HCT116 (cell line): ENCODE results near the gene IBA57. TPM values are rescaled to one million over a fixed set of nuclear protein-coding genes. Genes with fewer than 3 reads are reported as not detected.

Experiments
- ATAC-seq: fragments of 200-7000 bp; cut with Tn5 transposase; 2 replicates; pipeline ENCODE4 v1.9.1; 2020; ENCODE audit warnings: mild to moderate bottlenecking, moderate library complexity
- BruUV-seq: library from RNA; stranded (reverse); fragments of 400-500 nt; replicated peaks from 2 replicates; lab custom pipeline; 2021; lab: Mats Ljungman, UMichigan
- CTCF ChIA-PET: fragments of 300-600 bp; sonication (Branson Sonifier 250); formaldehyde crosslinking; loops from one replicate; lab custom pipeline; 2021; ENCODE audit warnings: antibody characterized with exemption; lab: Charles Lee
- POLR2A ChIA-PET: fragments of 300-600, 350-600 bp; sonication (Branson Sonifier 250); formaldehyde crosslinking; loops from one replicate; lab custom pipeline; 2021; ENCODE audit warnings: antibody characterized with exemption; lab: Charles Lee
- RAD21 ChIA-PET, 2 experiments: fragments of 300-600 bp; sonication (Branson Sonifier 250); formaldehyde crosslinking; loops; one replicate each; lab custom pipeline; 2023; ENCODE audit warnings: low total read pairs in 2 of 2; ENCODE audit not compliant: uncharacterized antibody in 2 of 2, unreplicated experiment in 2 of 2, low non-redundant PET in 1 of 2; lab: Charles Lee
- DNase-seq: peaks from one replicate; pipeline ENCODE4 v3.0.0-alpha.2; 2010; ENCODE audit warnings: low read depth, low spot score
- H2AFZ ChIP-seq: fragments of 200-600 bp; shearing (Covaris generic), sonication (generic); 2 replicates; pipeline ENCODE4 v1.6.1; 2017; ENCODE audit warnings: low read depth, mixed run types, mixed read lengths, antibody characterized with exemption, low read length; ENCODE audit not compliant: poor library complexity, severe bottlenecking
- H3K27ac ChIP-seq: 2 replicates; pipeline ENCODE4 v1.5.1; 2012; ENCODE audit warnings: low read depth, low read length
- H3K27me3 ChIP-seq: fragments of 200-600 bp; sonication (generic); 2 replicates; pipeline ENCODE4 v1.6.1; 2016; ENCODE audit warnings: mixed run types, low read length, mixed read lengths; ENCODE audit not compliant: insufficient read depth
- H3K36me3 ChIP-seq, 2 experiments: fragments of 200-500 bp in 1 of 2; fragments of 200-600 bp in 1 of 2; sonication (Bioruptor generic) in 1 of 2; sonication (generic) in 1 of 2; 2 replicates each; pipeline versions ENCODE4 v1.5.1 to v1.6.1; 2014 to 2016; ENCODE audit warnings: low read length in 2 of 2, inconsistent platforms in 1 of 2, mixed read lengths in 1 of 2, mixed run types in 1 of 2; ENCODE audit not compliant: insufficient read depth in 2 of 2, control insufficient read depth in 1 of 2
- H3K4me1 ChIP-seq, 2 experiments: fragments of 200-600 bp in 1 of 2; sonication (generic) in 1 of 2; 2 replicates each; pipeline versions ENCODE4 v1.5.1 to v1.6.1; 2012 to 2017; ENCODE audit warnings: low read length in 2 of 2, inconsistent platforms in 1 of 2, mild to moderate bottlenecking in 1 of 2, mixed read lengths in 1 of 2, mixed run types in 1 of 2, moderate library complexity in 1 of 2; ENCODE audit not compliant: insufficient read depth in 2 of 2, control insufficient read depth in 1 of 2
- H3K4me2 ChIP-seq: fragments of 200-600 bp; sonication (generic); 2 replicates; pipeline ENCODE4 v1.6.1; 2017; ENCODE audit warnings: mixed run types, low read length, mixed read lengths
- H3K4me3 ChIP-seq, 2 experiments: fragments of 200-600 bp in 1 of 2; sonication (generic) in 1 of 2; replicated peaks in 1 of 2; 2 replicates each; pipeline ENCODE4 v1.5.1; 2011 to 2016; ENCODE audit warnings: low read length in 2 of 2, control low read depth in 1 of 2, low read depth in 1 of 2, mild to moderate bottlenecking in 1 of 2, mixed read lengths in 1 of 2, mixed run types in 1 of 2
- H3K79me2 ChIP-seq: fragments of 200-600 bp; sonication (generic); 2 replicates; pipeline ENCODE4 v1.6.1; 2017; ENCODE audit warnings: mild to moderate bottlenecking, mixed run types, low read length, moderate library complexity, mixed read lengths; ENCODE audit not compliant: insufficient read depth
- H3K9ac ChIP-seq: fragments of 200-600 bp; sonication (generic); 2 replicates; pipeline ENCODE4 v1.6.1; 2016; ENCODE audit warnings: low read length, mixed read lengths
- H3K9me2 ChIP-seq: fragments of 200-600 bp; sonication (generic), shearing (Covaris generic); 2 replicates; pipeline ENCODE4 v1.6.1; 2017; ENCODE audit warnings: mixed run types, mild to moderate bottlenecking, moderate library complexity; ENCODE audit not compliant: insufficient read depth
- H3K9me3 ChIP-seq, 2 experiments: fragments of 200-500 bp in 1 of 2; fragments of 200-600 bp in 1 of 2; sonication (Bioruptor generic) in 1 of 2; sonication (generic) in 1 of 2; 2 replicates each; pipeline ENCODE4 v1.6.1; 2014 to 2017; ENCODE audit warnings: low read length in 2 of 2, mixed read lengths in 2 of 2, inconsistent platforms in 1 of 2, low read depth in 1 of 2, mild to moderate bottlenecking in 1 of 2, mixed run types in 1 of 2, moderate library complexity in 1 of 2; ENCODE audit not compliant: control insufficient read depth in 1 of 2, insufficient read depth in 1 of 2
- H4K20me1 ChIP-seq: fragments of 200-600 bp; sonication (generic), shearing (Covaris generic); 2 replicates; pipeline ENCODE4 v1.6.1; 2017; ENCODE audit warnings: mixed run types, mild to moderate bottlenecking, moderate library complexity; ENCODE audit not compliant: insufficient read depth
- JUND ChIP-seq: IDR thresholded peaks from 2 replicates; pipeline ENCODE4 v1.6.1; 2012
- POLR2A ChIP-seq: IDR thresholded peaks from 2 replicates; pipeline ENCODE4 v1.7.0; 2011; ENCODE audit warnings: borderline replicate concordance; ENCODE audit not compliant: insufficient read depth, insufficient read length; ENCODE audit errors: extremely low read depth
- RAD21 ChIP-seq: IDR thresholded peaks from 2 replicates; pipeline ENCODE4 v1.6.1; 2012; ENCODE audit warnings: low read depth, mild to moderate bottlenecking
- SP1 ChIP-seq: IDR thresholded peaks from 2 replicates; pipeline ENCODE4 v1.6.1; 2012; ENCODE audit warnings: low read depth
- ZNF274 ChIP-seq: fragments of 200-500 bp; sonication (Bioruptor generic); IDR thresholded peaks from 2 replicates; pipeline ENCODE4 v1.6.1; 2014; ENCODE audit warnings: mild to moderate bottlenecking, low read depth, low read length, inconsistent platforms
- intact Hi-C: fragments of 100-400 bp; cut with micrococcal nuclease; formaldehyde crosslinking; loops from 2 replicates; pipeline ENCODE4 v1.10.0; 2022
- total RNA-seq: library from RNA; stranded (reverse); gene quantifications from one replicate; pipeline ENCODE4 v1.2.1, GENCODE V29; 2021; ENCODE audit not compliant: unreplicated experiment
- TF ChIP-seq, protein P1 (sequence below): IDR thresholded peaks from 2 replicates; pipeline ENCODE4 v1.6.1; 2011; ENCODE audit warnings: mild to moderate bottlenecking, low read length, moderate library complexity; ENCODE audit not compliant: insufficient replicate concordance; ENCODE audit errors: extremely low read depth
- TF ChIP-seq, protein P2 (sequence below): IDR thresholded peaks from 2 replicates; pipeline ENCODE4 v1.6.1; 2012
- TF ChIP-seq, protein P3 (sequence below), 3 experiments: fragments of 200-600 bp in 1 of 3; sonication (generic) in 1 of 3; IDR thresholded peaks in 2 of 3; conservative IDR thresholded peaks in 1 of 3; 2 replicates each; pipeline ENCODE4 v1.5.1; 2012 to 2017; ENCODE audit warnings: low read depth in 2 of 3, low read length in 2 of 3, antibody characterized with exemption in 1 of 3, borderline replicate concordance in 1 of 3, control low read depth in 1 of 3, mild to moderate bottlenecking in 1 of 3, mixed read lengths in 1 of 3, mixed run types in 1 of 3, moderate library complexity in 1 of 3; ENCODE audit not compliant: insufficient read depth in 1 of 3
- TF ChIP-seq, protein P4 (sequence below): IDR thresholded peaks from 2 replicates; pipeline ENCODE4 v1.6.1; 2012; ENCODE audit warnings: low read depth

The IBA57 gene
- total RNA-seq, 1 experiment from 2014 or later: 11.6 TPM

DNA sequence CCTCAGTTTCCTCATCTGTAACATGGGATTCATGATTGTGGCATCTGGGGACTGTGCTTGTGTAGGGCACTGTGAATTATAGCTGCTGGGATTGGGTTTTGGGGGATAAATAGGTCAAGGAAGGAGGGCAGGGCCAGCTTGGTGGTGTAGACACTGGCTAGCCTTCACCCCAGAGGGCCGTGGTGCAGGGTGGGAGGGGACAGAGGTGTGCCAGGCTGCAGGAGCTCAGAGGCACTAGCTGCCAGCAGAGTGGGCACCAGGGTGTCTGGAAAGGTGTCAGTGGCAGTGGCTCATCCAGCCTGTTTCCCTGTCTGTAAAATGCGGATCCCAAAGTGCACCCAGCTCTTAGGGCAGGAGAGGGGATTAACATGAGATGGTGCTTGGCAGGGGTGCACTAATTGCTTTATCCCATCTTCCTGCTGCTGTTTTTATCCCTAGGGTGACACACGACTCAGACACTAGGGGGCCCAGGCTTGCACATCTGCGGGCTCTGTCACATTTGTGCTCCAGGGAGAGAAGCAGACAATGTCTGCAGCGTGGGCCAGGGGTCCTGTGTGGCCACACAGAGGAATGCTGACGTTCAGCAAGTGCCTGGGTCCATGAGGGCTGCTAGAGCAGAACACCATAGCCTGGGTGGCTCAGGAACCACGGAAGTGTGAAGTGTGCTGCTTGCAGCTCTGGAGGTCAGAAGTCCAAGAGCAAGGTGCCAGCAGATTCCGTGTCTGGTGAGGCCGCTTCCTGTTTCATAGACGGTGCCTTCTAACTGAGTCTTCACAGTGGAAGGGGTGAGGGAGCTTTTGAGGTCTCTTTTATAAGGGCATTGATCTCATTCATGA is 61.6 kb downstream of the IBA57 start:
- ATAC-seq: peak; percentile 83
- CTCF ChIA-PET: interaction anchor here (0.9 kb wide), 1 partner anchor 14 kb away, joined by 3 read pairs; no protein-coding TSS in a partner anchor
- intact Hi-C loops: no loop called here

More for the DNA sequence above, 61.6 kb downstream of the IBA57 start:
- ChIA-PET POLR2A (no interaction called here), RAD21 (no interaction called here)
- no peak overlapping the region for H3K27ac ChIP-seq
- H3K4me1 ChIP-seq: peaks cover 0 to 5% of the 10 kb centered on the region in 2 experiments; a peak in 1 of 4 replicates
- no peaks in the 10 kb centered on the region for H3K79me2 ChIP-seq
- no peaks in the 10 kb centered on the region for H3K9me3 ChIP-seq
- no peaks in the 10 kb centered on the region for H3K27me3 ChIP-seq
- H3K9ac ChIP-seq: no peak overlapping the region
- BruUV-seq: no TSS peak
- H3K36me3 ChIP-seq: no peaks in the 10 kb centered on the region
- H3K9me2 ChIP-seq: no peaks in the 10 kb centered on the region
- DNase-seq: no peak
- no peak overlapping the region for H2AFZ ChIP-seq
- H4K20me1 ChIP-seq: no peaks in the 10 kb centered on the region
- H3K4me2 ChIP-seq: no peak overlapping the region
- no peak overlapping the region for H3K4me3 ChIP-seq
- TF ChIP-seq, protein P1, sequence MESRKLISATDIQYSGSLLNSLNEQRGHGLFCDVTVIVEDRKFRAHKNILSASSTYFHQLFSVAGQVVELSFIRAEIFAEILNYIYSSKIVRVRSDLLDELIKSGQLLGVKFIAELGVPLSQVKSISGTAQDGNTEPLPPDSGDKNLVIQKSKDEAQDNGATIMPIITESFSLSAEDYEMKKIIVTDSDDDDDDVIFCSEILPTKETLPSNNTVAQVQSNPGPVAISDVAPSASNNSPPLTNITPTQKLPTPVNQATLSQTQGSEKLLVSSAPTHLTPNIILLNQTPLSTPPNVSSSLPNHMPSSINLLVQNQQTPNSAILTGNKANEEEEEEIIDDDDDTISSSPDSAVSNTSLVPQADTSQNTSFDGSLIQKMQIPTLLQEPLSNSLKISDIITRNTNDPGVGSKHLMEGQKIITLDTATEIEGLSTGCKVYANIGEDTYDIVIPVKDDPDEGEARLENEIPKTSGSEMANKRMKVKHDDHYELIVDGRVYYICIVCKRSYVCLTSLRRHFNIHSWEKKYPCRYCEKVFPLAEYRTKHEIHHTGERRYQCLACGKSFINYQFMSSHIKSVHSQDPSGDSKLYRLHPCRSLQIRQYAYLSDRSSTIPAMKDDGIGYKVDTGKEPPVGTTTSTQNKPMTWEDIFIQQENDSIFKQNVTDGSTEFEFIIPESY: no peak
- TF ChIP-seq POLR2A: no peak
- no peak for TF ChIP-seq JUND
- TF ChIP-seq, protein P2, sequence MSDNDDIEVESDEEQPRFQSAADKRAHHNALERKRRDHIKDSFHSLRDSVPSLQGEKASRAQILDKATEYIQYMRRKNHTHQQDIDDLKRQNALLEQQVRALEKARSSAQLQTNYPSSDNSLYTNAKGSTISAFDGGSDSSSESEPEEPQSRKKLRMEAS: no peak
- TF ChIP-seq, protein P3, sequence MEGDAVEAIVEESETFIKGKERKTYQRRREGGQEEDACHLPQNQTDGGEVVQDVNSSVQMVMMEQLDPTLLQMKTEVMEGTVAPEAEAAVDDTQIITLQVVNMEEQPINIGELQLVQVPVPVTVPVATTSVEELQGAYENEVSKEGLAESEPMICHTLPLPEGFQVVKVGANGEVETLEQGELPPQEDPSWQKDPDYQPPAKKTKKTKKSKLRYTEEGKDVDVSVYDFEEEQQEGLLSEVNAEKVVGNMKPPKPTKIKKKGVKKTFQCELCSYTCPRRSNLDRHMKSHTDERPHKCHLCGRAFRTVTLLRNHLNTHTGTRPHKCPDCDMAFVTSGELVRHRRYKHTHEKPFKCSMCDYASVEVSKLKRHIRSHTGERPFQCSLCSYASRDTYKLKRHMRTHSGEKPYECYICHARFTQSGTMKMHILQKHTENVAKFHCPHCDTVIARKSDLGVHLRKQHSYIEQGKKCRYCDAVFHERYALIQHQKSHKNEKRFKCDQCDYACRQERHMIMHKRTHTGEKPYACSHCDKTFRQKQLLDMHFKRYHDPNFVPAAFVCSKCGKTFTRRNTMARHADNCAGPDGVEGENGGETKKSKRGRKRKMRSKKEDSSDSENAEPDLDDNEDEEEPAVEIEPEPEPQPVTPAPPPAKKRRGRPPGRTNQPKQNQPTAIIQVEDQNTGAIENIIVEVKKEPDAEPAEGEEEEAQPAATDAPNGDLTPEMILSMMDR (IDR thresholded peaks at IDR 0.05 in 2 of 3, conservative IDR thresholded peaks at IDR 0.05 in 1 of 3; ENCODE audit: borderline replicate concordance in 1 of 3, insufficient read depth in 1 of 3, low read depth in 2 of 3, low read length in 2 of 3): peak in 2 of 3 experiments; percentile 50 to 52; a peak in 4 of 6 replicates
- no peak for TF ChIP-seq SP1
- TF ChIP-seq, protein P4, sequence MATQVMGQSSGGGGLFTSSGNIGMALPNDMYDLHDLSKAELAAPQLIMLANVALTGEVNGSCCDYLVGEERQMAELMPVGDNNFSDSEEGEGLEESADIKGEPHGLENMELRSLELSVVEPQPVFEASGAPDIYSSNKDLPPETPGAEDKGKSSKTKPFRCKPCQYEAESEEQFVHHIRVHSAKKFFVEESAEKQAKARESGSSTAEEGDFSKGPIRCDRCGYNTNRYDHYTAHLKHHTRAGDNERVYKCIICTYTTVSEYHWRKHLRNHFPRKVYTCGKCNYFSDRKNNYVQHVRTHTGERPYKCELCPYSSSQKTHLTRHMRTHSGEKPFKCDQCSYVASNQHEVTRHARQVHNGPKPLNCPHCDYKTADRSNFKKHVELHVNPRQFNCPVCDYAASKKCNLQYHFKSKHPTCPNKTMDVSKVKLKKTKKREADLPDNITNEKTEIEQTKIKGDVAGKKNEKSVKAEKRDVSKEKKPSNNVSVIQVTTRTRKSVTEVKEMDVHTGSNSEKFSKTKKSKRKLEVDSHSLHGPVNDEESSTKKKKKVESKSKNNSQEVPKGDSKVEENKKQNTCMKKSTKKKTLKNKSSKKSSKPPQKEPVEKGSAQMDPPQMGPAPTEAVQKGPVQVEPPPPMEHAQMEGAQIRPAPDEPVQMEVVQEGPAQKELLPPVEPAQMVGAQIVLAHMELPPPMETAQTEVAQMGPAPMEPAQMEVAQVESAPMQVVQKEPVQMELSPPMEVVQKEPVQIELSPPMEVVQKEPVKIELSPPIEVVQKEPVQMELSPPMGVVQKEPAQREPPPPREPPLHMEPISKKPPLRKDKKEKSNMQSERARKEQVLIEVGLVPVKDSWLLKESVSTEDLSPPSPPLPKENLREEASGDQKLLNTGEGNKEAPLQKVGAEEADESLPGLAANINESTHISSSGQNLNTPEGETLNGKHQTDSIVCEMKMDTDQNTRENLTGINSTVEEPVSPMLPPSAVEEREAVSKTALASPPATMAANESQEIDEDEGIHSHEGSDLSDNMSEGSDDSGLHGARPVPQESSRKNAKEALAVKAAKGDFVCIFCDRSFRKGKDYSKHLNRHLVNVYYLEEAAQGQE: no peak
- TF ChIP-seq RAD21: 0 out of 2 replicates have a peak, but pooled peaks have one; percentile 14
- TF ChIP-seq ZNF274: no peak
